Muscle of leg (tissue), 11 donors: ENCODE results near the gene CPA4. TPM values are rescaled to one million over a fixed set of nuclear protein-coding genes. Genes with fewer than 3 reads are reported as not detected.

Source experiments
- DNase-seq: peaks from one replicate; pipeline ENCODE4 v3.0.0; 2013
- H3K27ac ChIP-seq: one replicate; pipeline ENCODE4 v1.5.1; 2013; ENCODE audit warnings: mild to moderate bottlenecking, low read length, control low read depth
- H3K27me3 ChIP-seq: one replicate; pipeline ENCODE4 v1.6.1; 2013; ENCODE audit warnings: low read length; ENCODE audit not compliant: control insufficient read depth, insufficient read depth
- H3K36me3 ChIP-seq: one replicate; pipeline ENCODE4 v1.6.1; 2013; ENCODE audit warnings: low read length; ENCODE audit not compliant: control insufficient read depth, insufficient read depth
- H3K4me1 ChIP-seq: one replicate; pipeline ENCODE4 v1.6.1; 2013; ENCODE audit warnings: low read length; ENCODE audit not compliant: control insufficient read depth, insufficient read depth
- H3K4me3 ChIP-seq: one replicate; pipeline ENCODE4 v1.5.1; 2013; ENCODE audit warnings: low read length, control low read depth
- H3K9me3 ChIP-seq: replicated peaks from 2 replicates; pipeline ENCODE4 v1.6.1; 2013; ENCODE audit warnings: low read depth, low read length; ENCODE audit not compliant: control insufficient read depth
- WGBS: methylation state at CpG from one replicate; pipeline ENCODE4 v1.1.5; 2013; ENCODE audit warnings: missing lambda C conversion rate; ENCODE audit not compliant: insufficient coverage; 5-methylcytosine and 5-hydroxymethylcytosine counted together
- polyA plus RNA-seq, 8 donors: library from polyadenylated mRNA; unstranded; fragments of 120-200 nt; gene quantifications; one replicate each; pipeline versions ENCODE4 v1.2.1 to v1.2.3, GENCODE V29; 2013; ENCODE audit warnings: inconsistent platforms in 1 of 8, low replicate concordance in 1 of 8; ENCODE audit not compliant: insufficient read length in 8 of 8, insufficient read depth in 1 of 8
- total RNA-seq: library from RNA; stranded (reverse); fragments of 120-200 nt; gene quantifications from one replicate; pipeline ENCODE4 v1.2.4, GENCODE V29; 2013

CPA4 gene
- total and polyA plus RNA-seq, 9 donors = 0.87 to 3.1 (median 1.3) TPM

DNA sequence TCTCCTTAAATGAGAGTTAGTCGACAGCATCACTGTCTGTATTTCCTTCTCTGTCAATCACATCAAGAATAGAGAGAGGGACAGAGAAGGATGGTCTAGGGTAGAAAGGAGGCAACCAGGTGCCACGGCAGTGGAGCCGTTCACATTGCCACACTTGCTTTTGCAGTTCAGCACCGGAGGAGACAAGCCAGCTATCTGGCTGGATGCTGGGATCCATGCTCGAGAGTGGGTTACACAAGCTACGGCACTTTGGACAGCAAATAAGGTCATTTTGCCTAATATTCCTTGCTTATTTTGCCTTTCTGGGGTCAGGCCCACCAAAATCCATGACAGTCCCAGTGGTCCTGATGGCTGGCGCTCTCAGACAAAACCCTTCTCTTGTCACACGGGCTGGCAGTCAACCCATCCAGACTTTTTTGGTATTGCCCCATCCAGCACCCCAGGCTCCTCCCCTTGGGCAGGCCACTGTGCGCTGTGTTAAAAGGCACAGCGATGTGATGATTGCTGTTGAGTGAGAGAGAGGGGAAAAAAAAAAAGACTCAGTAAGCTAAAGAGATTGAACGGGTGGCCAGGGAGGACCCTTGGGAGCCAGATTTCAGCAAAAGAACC lies 17.9 kb upstream of the CPA4 start:
- no peaks in the 10 kb centered on the region for H3K9me3 ChIP-seq
- H3K36me3 ChIP-seq = no peaks in the 10 kb centered on the region
- 35% methylated on average over 8 of the region's 11 CpGs for WGBS
- H3K4me3 ChIP-seq = no peak overlapping the region
- peak overlapping the region; percentile 97 for H3K27ac ChIP-seq
- H3K4me1 ChIP-seq = peaks cover 63% of the 10 kb centered on the region
- peak; percentile 71 for DNase-seq
- H3K27me3 ChIP-seq = no peaks in the 10 kb centered on the region

DNA sequence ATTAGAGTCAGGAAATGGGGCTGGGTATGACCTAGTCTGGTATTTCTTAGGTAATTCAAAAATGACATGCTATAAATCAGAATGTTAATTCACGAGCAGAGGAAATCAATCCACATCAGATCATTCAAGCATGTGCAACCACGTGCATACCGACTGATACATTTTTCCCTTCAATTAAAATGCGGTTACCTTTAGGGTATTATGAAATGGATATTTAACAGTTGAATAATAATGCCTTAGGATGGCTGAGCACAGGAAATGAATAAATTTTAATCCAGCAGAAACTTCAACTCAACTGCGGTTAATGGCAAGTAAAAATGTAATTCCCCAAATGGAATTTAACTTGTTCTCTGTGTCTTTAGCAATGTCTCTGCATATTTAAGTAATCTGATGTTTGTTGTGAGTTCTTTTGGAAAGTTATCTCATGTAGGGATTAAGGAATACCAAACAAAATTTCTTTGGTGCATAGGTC lies 17.1 kb upstream of the CPA4 start:
- H3K27ac ChIP-seq = peak overlapping the region; percentile 97
- no peaks in the 10 kb centered on the region for H3K36me3 ChIP-seq
- DNase-seq = peak; percentile 54
- H3K9me3 ChIP-seq = no peaks in the 10 kb centered on the region
- no peak overlapping the region for H3K4me3 ChIP-seq
- H3K4me1 ChIP-seq = peaks cover 70% of the 10 kb centered on the region
- no CpG with 5 or more reads among the region's 5 CpGs for WGBS
- no peaks in the 10 kb centered on the region for H3K27me3 ChIP-seq

DNA sequence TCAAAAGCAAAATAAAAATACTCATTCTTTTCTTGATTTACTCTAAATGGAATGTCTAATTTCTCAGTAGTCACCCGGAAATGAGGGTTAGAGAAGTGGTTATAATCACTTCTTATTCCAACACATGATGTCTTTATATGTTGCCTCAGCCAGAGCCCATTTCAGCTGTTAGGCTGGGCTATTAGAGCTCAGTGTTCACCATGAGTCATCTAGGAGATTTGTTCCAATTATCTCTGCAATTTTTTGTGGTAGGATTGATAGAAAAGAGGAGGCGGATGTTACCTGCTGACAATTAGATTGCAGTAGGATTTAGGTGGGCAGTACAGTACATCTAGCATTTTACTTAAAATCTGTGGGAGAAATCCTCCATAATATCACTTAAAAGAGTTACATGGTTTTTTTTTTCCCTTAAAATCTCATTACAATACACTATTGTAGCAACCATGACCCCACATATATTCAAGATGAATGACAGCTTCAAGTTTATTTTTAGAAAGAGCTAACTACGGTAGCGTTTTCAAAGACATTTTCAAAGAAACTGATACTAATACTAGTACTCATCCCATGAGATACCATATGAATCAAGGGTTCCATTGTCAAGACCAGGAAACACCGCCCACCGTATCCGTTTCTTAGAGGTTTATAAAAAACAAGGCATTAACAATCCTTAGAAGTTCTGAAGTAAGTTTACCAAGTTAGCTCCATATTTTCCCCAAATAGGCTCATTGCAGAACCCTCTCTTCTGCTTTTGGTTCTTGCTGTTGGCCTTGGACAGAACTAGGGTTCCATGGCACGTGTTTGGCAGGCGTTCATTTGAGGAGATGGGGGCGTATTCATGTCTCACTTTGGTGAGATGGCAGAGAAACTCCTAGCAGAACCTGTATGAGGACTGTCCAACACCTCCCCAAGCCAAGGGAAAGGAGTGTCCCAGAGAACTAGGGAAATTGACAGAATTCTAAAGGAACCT lies 15.9 kb upstream of the CPA4 start:
- Histone ChIP-seq H3K27me3 (no peaks in the 10 kb centered on the region), H3K4me1 (peaks cover 73% of the 10 kb centered on the region), H3K36me3 (no peaks in the 10 kb centered on the region), H3K27ac (peak overlapping the region; percentile 97), H3K9me3 (no peaks in the 10 kb centered on the region), H3K4me3 (no peak overlapping the region)
- WGBS = no CpG with 5 or more reads among the region's 10 CpGs
- DNase-seq = peak; percentile 88

DNA sequence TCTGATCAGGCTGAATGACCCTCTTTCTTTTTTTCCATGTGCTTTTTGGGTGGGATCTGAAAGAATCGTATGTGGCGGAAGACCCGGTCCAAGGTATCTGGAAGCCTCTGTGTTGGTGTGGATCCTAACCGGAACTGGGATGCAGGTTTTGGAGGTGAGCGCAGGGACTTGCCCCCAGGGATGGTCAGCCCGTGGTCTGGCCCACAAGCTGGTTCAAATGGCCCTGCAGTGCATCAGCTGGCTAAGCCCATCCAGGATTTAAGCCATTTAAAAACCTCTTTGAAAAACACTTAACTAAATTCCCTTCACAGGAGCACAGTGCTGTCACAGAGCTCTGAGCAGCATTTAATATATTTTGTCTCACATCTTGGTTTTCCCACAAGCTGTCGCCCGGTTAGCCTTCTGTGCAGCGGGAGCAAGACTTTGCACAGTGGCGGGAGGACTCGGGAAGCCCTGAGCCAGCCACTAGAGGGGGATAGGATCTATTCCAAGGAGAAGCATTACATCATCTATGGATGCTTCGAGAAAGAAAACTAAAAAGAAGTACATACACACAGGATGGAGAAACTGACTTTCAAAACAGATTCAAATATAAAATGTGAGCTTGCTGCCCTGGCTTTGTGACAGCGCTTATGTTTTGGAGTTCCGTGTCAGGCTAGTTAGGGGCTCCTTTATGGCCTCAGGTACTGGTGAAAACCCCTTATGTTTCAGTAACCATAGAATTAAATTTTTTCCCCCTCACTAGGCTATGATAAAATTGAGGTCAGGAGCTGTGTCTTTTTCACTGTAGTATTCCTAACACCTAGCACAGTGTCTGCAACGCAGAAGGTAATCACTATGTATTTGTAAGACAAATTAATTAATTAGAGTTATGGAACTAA lies 15.0 kb upstream of the CPA4 start:
- 67% methylated on average over 6 of the region's 15 CpGs for WGBS
- no peaks in the 10 kb centered on the region for H3K36me3 ChIP-seq
- H3K27me3 ChIP-seq = no peaks in the 10 kb centered on the region
- H3K9me3 ChIP-seq = no peaks in the 10 kb centered on the region
- H3K4me3 ChIP-seq = no peak overlapping the region
- H3K27ac ChIP-seq = peak overlapping the region; percentile 97
- H3K4me1 ChIP-seq = peaks cover 66% of the 10 kb centered on the region
- peak; percentile 96 for DNase-seq

DNA sequence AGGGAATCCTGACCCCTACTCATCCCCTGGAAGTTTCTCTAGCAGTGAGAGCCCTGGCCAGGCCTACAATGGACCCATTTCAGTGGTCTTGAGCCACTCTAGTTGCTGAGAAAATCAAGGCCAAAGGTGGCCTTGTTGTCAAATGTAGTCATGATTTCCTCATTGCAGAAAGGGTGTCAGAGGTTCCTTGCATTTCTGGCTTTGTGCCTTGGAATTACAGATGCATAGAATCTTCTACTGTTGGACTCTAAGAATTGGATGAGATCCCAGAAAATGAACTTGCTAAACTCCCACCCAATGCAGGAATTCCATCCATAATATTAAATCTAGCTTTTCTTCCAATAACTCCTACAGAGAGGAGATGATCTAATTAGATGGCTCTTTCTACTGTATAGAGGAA lies 14.1 kb upstream of the CPA4 start:
- peak; percentile 99 for DNase-seq

DNA sequence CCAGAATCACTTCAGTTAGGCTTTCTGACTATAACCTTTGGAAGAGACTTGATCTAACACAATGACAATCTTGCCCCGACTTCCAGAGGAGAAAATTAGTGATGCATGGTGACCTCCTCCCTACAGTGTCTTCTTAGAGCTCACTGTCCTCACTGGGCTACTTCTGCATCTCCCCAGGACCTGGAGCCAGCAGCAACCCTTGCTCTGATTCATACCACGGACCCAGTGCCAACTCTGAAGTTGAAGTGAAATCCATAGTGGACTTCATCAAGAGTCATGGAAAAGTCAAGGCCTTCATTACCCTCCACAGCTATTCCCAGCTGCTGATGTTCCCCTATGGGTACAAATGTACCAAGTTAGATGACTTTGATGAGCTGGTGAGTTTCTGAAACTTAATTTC lies 13.7 kb upstream of the CPA4 start:
- peak overlapping the region; percentile 97 for H3K27ac ChIP-seq
- DNase-seq = no peak
- H3K36me3 ChIP-seq = no peaks in the 10 kb centered on the region
- 50% methylated on average over 1 of the region's 2 CpGs for WGBS
- no peak overlapping the region for H3K4me3 ChIP-seq
- H3K4me1 ChIP-seq = peaks cover 61% of the 10 kb centered on the region
- H3K27me3 ChIP-seq = no peaks in the 10 kb centered on the region
- no peaks in the 10 kb centered on the region for H3K9me3 ChIP-seq

More for the DNA sequence above, 14.1 kb upstream of the CPA4 start:
- Histone ChIP-seq H3K36me3 (no peaks in the 10 kb centered on the region), H3K27me3 (no peaks in the 10 kb centered on the region), H3K27ac (peak overlapping the region; percentile 97), H3K9me3 (no peaks in the 10 kb centered on the region), H3K4me1 (peaks cover 63% of the 10 kb centered on the region), H3K4me3 (no peak overlapping the region)

DNA sequence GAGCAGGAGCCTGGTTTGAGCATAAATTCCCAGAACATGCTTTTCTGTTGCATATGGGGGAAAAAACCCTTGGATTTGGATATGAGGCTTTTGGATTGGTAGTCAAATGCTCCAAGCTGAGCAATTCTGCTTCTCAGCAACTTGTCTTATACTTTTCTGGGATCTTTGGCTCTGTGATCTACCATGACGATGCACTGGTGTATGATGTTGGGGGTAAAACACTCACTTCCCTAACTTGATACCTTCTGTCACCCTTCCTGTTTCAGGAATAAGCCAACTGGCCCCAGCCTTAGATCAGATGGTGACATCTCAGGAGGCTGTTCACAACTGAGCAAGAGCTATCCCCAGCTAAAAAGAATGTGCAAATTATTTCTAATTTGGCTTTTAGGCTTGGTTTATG lies 13.1 kb upstream of the CPA4 start:
- peak; percentile 77 for DNase-seq
- peak overlapping the region; percentile 97 for H3K27ac ChIP-seq
- no CpG with 5 or more reads among the region's 1 CpG for WGBS
- H3K4me1 ChIP-seq = peaks cover 59% of the 10 kb centered on the region
- H3K9me3 ChIP-seq = no peaks in the 10 kb centered on the region
- no peak overlapping the region for H3K4me3 ChIP-seq
- no peaks in the 10 kb centered on the region for H3K27me3 ChIP-seq
- H3K36me3 ChIP-seq = no peaks in the 10 kb centered on the region

DNA sequence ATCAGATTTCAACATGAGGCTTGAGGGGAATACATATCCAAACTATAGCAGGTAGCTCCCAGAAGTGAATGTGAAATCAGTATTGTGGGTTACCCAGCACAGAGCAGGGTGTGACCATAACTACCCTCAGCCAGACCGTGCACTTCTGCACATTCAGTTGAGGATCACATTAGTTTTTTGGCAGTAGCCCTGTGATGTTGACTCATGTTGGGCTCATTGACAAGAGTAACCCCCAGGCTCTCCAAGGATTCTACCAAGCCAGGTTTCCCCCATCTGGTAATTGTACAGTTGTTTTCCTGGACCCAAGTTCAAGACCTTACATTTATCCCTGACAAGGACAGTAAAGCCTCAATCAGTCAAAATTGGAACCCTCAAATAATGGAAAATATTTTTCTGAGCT lies 11.7 kb upstream of the CPA4 start:
- Histone ChIP-seq H3K36me3 (no peaks in the 10 kb centered on the region), H3K27ac (peak overlapping the region; percentile 97), H3K27me3 (no peaks in the 10 kb centered on the region), H3K4me3 (no peak overlapping the region), H3K9me3 (no peaks in the 10 kb centered on the region), H3K4me1 (peaks cover 49% of the 10 kb centered on the region)
- 20% methylated on average over 1 of the region's 1 CpG for WGBS
- DNase-seq = peak; percentile 98

DNA sequence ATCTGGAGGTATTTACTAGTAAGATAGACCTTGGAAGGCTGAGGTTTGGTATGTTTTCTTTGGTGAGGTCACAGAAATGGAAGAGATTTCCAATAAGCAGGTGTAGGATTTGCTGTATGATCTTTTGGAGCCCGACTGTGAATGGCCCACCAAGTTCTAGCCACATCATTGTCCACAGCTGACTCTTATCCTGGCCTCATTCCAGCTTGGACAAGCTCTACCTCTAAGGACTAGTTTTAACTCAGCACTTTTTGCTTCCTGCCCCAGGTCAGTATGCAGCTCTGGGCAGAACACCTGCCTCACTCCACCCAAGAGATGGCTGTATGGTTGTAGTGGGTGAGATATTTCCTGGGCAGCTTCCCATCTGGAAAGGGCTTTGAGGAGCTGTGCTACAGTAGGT lies 6.1 kb upstream of the CPA4 start:
- Histone ChIP-seq H3K4me3 (no peak overlapping the region), H3K36me3 (no peaks in the 10 kb centered on the region), H3K27me3 (no peaks in the 10 kb centered on the region), H3K9me3 (no peaks in the 10 kb centered on the region), H3K27ac (no peak overlapping the region), H3K4me1 (peaks cover 8% of the 10 kb centered on the region)
- DNase-seq = no peak
- WGBS = 40% methylated on average over 1 of the region's 1 CpG

DNA sequence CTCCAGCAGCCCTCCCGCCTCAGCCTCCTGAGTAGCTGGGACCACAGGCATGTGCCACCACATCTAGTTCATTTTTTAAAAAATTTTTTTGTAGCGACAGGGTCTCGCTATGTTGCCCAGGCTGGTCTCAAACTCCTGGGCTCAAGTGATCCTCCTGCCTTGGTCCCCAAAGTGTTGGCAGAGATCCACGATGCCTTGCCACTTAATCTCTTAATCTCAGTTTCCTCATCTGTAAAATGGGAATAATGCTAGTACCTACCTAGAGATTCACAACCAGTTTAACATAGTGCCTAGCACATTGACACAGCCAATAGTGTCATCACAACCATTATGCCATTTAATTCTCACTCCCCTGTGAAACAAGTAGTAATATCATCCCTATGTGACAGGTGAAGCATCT lies 4.8 kb upstream of the CPA4 start:
- WGBS = 92% methylated on average over 3 of the region's 4 CpGs
- Histone ChIP-seq H3K27ac (no peak overlapping the region), H3K36me3 (no peaks in the 10 kb centered on the region), H3K4me3 (no peak overlapping the region), H3K9me3 (no peaks in the 10 kb centered on the region), H3K4me1 (peaks cover 13% of the 10 kb centered on the region), H3K27me3 (no peaks in the 10 kb centered on the region)
- no peak for DNase-seq
